GM19240 (cell line): ENCODE data around the gene TBRG1.
A peak's percentile ranks its signal among the peaks of the same experiment; 100 is the strongest.

Experiments
- DNase-seq: peaks from one replicate; pipeline ENCODE4 v3.0.0; 2011; ENCODE audit warnings: low spot score; ENCODE audit not compliant: insufficient read length

The TBRG1 gene

DNA sequence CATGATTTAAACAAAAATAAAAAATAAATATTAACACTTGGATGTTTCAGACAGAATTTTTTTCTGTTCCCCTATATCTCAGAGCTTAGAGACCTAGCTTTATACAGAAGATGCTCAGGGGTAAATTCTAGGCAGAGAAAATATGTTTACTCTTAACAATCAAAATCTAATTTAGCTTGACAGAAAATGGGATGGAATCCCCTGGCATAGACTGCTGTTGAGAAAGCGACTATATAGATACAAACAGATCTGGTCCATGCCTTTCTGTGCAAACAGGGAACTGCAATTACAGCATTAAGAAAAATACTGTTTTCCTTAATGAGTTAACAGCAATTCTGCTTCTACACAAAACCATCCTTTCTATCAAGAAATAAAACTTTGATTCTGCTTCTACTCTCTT lies 36.3 kb downstream of the TBRG1 start:
- no peak for DNase-seq

DNA sequence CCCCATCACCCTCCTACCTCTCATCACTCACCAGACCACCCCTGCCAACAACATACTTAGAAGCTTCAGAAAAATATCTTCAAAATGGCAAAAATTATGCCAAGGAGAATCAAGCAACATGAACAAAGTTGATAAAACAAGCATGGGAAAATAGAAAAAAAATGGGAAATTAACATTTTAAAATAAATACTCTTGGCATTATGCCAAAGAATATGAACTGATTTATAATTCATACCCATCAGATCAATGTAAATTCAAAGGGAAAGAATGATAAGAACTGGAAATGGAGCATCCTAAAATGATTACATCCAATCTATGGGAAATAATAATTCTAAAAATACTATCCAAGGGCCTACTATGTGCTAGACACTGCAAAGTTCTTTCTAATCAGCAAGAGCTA lies 38.9 kb downstream of the TBRG1 start:
- no peak for DNase-seq

DNA sequence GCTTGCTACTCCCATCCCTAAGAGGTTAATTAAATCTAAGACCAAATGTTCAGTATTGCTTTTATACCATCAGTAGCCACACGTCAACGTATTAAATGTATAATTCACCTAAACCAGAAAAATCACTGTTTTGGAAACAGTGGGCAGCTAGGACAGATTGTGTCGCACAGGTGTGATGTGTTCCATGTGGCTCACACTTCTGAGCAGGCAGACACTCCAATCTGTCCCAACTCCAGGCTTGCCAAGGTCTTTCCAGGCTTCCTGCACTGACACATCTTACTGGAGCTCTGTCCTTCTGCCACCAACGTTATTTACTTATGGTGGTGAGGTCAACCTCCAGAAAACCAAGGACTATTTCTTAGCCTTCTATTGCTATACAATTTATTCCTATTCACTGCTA lies 39.4 kb downstream of the TBRG1 start:
- DNase-seq = no peak

DNA sequence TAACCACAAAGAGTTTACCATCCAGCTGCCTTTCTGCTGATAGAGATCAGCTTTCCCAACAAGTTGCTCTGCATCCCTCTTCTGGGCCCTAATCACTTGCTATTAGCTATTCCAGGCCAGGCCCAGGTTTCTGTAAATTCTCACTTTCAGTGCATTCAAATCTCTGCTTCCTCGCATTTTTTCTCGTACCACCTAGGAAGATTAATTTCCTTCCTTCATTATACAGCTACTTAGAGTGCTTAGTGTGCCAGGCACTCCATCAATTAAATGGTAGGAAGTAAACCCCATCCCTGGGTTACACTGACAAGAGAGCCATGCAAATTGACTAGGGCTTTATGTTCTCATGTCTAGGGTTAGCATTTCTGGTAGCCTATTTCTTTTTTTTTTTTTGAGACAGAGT lies 41.2 kb downstream of the TBRG1 start:
- DNase-seq = no peak

DNA sequence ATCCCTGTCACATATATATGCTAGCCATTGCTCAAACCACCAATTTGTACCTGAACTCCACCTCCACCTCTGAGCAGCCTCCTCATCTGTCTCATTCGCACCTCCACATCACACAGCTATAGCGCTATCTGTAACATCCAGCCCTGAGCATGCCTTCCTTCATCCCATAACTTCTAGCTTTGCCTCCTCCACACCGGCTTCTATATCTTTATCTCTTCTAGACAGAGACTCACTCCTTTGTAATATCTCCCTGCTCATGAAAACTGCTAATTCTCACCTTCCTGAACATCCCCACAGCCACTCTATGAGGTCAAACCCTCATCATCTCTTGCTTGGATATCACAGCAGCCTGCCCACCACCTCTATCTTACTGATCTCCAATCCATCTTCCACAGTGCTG lies 44.9 kb downstream of the TBRG1 start:
- no peak for DNase-seq

DNA sequence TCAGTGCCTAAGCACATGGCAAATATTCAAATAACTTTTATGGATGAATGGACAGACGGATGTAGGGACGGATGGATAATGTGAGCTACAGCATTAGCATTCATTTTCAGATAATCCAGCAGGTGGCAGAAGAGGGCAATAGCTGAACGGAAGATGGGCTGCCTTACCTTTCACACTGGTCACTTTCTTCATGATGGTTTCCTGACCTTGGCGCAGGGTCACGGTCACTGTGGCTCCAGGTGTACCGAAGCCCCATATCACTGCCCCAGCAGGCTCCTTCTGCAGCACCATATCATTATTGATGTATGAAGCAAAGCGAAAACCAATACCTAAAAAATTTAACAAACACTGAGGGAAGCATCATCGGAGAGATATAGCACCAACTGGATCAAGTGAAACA lies 46.5 kb downstream of the TBRG1 start:
- peak; percentile 39 for DNase-seq

DNA sequence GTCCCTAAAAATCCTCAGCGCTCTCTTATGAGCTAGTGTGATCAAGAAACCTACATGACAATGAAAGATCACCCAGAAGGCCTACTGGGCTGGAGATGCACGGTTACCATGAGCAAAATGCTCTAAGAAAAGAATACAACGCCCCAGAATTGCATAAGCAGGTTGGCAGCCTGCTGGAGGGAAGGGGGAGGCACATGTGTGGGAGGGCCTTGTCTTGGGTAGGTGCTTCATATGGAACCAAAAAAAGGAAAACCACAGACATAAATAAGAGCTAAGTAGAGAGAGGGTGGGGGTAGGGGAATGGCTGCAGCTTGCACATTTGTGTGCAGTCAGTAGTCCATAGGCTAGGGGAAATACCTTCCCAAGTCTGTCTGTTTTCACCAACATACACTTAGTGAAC lies 48.1 kb downstream of the TBRG1 start:
- no peak for DNase-seq

DNA sequence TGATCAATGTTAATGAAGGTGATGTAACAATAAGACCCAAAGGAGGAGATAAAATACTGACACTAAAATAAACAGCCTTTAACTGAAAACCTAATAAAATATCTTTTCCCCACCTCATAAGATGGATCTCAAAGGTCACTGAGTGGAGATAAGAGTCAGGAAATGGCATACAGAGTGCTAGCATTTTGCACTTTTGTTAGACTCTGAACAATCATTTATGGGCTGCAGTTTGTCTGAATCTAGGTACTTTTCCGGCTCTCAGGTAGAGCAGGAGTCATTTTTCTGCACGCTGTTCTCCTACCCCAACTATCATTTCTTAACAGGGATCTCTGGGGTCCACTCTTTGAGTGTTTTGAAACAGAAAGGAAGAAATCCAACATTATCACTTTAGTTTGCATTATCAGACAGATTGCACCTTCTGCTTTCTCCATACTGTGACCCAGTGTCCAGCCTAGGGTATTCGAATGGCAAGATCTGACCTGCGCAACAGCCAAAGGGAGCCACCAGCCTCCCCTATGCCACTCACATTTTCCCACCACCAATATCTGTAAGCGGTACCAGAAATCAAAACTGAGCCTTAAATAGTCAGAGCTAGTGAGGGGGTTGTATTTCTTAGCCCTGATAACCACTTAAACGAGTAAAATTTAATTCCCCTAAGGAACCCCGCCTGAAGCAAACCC lies 50.0 kb downstream of the TBRG1 start:
- DNase-seq = no peak

DNA sequence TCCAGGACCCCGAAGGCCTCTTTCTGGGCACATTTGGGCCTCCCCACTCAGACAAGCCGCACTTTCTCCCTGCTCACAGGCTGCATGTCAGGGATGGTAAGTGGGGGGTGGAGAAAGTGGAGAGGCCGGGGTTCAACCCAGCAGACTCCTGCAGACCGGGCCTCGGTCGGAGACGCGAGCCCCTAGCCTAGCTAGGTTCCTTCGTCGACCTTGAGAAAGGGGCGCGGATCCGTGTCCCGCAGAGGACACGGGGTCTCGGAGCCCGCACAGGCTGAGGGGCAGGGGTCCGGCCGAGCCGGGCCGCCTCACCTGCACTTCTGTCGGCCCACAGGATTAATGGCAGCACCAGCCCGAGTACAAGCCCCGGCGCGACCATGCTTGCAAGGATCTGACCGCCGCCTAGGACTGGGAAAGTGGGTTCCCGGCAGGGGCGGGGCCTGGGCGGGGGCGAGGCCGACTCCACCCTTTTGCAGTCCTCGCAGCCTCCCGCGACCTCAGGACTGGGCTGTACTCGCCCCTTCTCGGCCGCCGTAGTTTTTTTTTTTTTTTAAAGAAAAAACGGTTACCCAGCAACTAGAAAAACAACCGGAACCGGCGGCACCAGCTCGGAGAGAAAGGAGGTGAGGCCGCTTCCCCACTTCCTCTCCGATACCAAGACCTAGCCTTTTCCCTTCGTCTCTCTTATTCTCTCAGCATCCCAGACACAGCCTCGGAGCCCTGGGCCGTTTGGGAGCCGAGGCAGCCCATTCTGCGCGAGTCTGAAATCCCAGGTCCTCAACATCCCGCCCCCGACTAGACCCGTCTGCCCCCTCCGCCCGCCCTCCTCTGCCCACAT lies 50.9 kb downstream of the TBRG1 start, which contains the start of the genes SIAE and SPA17:
Gene SIAE (minus strand): TSS at position 407 of the 835 bp plus-strand sequence. CDS start 31 bp downstream, at position 376.
Gene SPA17 (plus strand): TSS at position 572 of the 835 bp plus-strand sequence. CDS start 1,361 bp downstream, outside the sequence.
- DNase-seq = peak; percentile 67

DNA sequence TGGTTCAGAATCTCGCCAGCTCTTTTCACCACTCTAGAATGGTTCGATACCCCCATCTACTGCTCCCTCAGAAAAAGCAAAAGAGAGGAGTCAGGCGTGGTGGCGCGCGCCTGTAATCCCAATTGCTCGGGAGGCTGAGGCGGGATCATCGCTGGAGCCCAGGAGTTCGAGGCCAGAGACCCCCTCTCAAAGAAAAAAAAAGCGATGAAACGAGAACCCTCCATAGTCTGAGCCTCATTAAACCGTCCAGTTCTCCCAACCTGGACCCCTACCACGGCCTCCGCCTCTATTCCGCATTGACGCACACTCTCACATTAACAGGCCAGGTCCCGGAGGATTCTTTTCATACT lies 51.5 kb downstream of the TBRG1 start:
- no peak for DNase-seq

DNA sequence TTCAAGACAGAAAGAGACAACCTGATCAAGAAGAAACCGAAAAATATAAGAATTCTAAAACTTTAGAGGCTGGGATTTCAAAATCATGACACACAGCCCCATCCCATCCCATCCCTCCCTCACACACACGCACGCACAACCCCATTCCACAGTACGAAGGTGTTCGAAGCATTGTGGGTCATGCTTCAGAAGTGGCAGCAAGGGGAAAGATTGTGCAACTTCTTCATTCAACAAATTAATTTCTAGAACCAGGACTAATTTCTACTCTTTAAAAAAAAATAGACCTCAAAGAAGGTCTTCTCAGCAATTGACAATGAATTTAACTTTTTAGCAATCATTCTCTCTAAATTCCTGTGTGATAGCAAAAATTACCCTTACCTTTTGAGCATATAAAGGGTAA lies 51.9 kb downstream of the TBRG1 start:
- DNase-seq = no peak

DNA sequence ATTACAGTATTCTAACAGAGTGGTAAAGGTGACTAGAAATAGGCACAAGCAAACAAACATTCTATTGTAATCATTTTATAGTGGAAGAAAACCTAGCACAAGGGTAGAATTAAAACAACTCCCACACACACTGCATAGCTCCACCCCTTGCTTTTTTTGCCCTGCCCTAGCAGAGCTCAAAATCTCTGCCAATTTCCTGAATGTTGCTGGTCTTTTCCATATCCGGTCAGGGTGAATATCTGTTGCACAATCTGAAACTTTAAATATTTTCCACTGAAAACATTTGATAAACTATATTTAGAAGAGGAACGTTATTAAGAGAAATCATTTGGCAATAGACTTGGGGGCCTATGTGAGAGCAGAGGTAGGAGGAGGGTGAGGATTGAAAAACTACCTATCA lies 53.7 kb downstream of the TBRG1 start:
- DNase-seq = no peak

DNA sequence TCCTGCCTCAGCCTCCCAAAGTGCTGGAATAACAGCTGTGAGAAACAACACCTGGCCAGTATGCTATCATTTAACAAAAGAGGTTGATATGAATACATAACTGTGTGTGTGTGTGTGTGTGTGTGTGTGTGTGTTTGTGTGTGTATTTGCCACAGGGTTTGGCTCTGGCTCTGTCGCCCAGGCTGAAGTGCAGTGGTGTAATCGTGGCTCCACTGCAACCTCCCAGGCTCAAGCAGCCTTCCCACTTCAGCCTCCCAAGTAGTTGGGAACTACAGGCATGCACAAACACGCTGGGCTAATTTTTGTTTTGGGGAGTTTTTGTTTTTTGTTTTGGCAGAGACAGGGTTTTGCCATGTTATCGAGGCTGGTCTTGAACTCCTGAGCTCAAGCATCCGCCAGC lies 55.8 kb downstream of the TBRG1 start:
- no peak for DNase-seq

DNA sequence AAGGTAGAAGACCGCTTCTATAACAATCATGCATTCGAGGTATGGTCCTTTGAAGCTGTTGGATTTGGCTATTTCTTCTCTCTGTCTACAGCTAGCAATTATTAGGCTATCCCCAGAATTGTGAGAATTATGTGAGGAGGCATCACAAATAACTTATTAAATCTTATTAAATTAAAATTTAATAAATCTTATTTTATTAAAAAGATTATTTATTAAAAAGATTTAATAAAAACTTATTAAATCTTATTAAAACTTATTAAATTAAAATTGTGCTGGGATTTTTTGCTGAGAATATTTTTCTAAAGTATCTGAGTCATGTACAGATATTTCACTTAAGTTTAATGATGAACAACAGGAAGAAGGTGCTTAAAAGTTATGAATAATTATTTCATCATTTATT lies 58.8 kb downstream of the TBRG1 start:
- no peak for DNase-seq

DNA sequence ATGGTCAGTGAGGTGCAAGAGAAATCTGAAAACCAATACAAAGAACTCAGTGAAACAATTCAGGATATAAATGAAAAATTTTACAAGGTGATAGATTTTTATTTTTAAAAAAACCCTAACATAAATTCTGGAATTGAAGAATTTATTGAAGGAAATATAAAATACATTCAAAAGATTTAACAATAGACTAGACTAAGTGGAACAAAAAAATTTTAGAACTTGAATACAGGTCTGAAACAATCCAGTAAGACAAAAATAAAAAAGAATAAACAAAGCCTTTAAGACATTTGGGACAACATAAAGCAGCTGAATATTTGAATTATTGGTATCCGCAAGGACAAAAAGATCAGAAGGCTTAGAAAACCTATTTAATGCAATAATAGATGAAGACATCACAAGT lies 59.8 kb downstream of the TBRG1 start:
- no peak for DNase-seq
